ENCODE measurements around the gene MGRN1. TPM values are rescaled to one million over a fixed set of nuclear protein-coding genes. Genes with fewer than 3 reads are reported as not detected.

MGRN1 gene
- polyA plus RNA-seq, 3 donors: 3.7 to 48.2 (median 4.7) TPM

- peaks cover 0 to 1% (median 0%) of the 10 kb centered on the region in 3 donors for H3K27me3 Mint-ChIP-seq (ENCODE audit: low read depth in 3 of 3)
- H2AFZ ChIP-seq (ENCODE audit: insufficient read depth, low read depth, low read length, poor library complexity, severe bottlenecking): peak overlapping the region; percentile 88
- whole genome bisulfite sequencing (ENCODE audit: insufficient coverage): 9% methylated on average over 26 of the region's 31 CpGs
- no peaks in the 10 kb centered on the region for H3K9me3 ChIP-seq (replicated peaks in 1 of 2; ENCODE audit: control insufficient read depth in 1 of 2, insufficient read depth in 1 of 2, low read length in 2 of 2)
- H3K27me3 ChIP-seq (ENCODE audit: control insufficient read depth in 2 of 2, insufficient read depth in 2 of 2, low read length in 2 of 2): no peaks in the 10 kb centered on the region
- H3K4me3 Mint-ChIP-seq: peak overlapping the region; percentile 80 to 86
- H3K36me3 ChIP-seq (replicated peaks in 1 of 2; ENCODE audit: control insufficient read depth in 1 of 2, insufficient read depth in 2 of 2, low read length in 2 of 2): peaks cover 45 to 48% of the 10 kb centered on the region in 2 donors
- no peak for TF ChIP-seq CTCF (IDR thresholded peaks at IDR 0.05)
- peak overlapping the region; percentile 78 to 91 (median 88) for H3K27ac Mint-ChIP-seq
- peaks cover 35% of the 10 kb centered on the region for H3K79me2 ChIP-seq (ENCODE audit: insufficient read depth, low read length)
- peak overlapping the region; percentile 54 to 97 (median 65) for H3K4me3 ChIP-seq (replicated peaks in 1 of 3; ENCODE audit: low read depth in 2 of 3, low read length in 3 of 3)
- H3K36me3 Mint-ChIP-seq: peaks cover 22 to 50% of the 10 kb centered on the region in 2 donors
- no peaks in the 10 kb centered on the region for H3K9me3 Mint-ChIP-seq
- peaks cover 50 to 63% of the 10 kb centered on the region in 2 donors for H3K4me1 ChIP-seq (ENCODE audit: control insufficient read depth in 1 of 2, insufficient read depth in 2 of 2, low read length in 2 of 2)
- peak overlapping the region; percentile 97 for H3K4me2 ChIP-seq (replicated peaks; ENCODE audit: extremely low read depth, low read length, poor library complexity, severe bottlenecking)
- H3K27ac ChIP-seq (ENCODE audit: low read depth in 1 of 2, low read length in 2 of 2): peak overlapping the region; percentile 61 to 88
- H3K9ac ChIP-seq (ENCODE audit: insufficient read depth, low read length, poor library complexity, severe bottlenecking): peak overlapping the region; percentile 78
- H3K4me1 Mint-ChIP-seq: peaks cover 45% of the 10 kb centered on the region
- intact Hi-C loops (cut with micrococcal nuclease): loop anchor here (2.0 to 5.0 kb wide), 2 partner anchors 42 to 65 kb away; partner anchors contain the start of genes ANKS3 (in 1 of the 2) and DNAAF8 (in 1 of the 2)
- peak; percentile 45 to 77 (median 66) for DNase-seq
- H4K20me1 ChIP-seq (ENCODE audit: insufficient read depth, low read length): peaks cover 34% of the 10 kb centered on the region
These were observed 68.1 kb downstream of the MGRN1 start for GRCh38 chr16:4692460-4693295.

GRCh38 chr16:4693296-4693955 is 68.8 kb downstream of the MGRN1 start, which contains the start of gene NUDT16L1:
Gene NUDT16L1, plus strand, starts transcription at chr16:4693562. Its CDS starts 165 bp downstream, at chr16:4693727.
- H4K20me1 ChIP-seq (ENCODE audit: insufficient read depth, low read length): peaks cover 34% of the 10 kb centered on the region
- Mint-ChIP-seq H3K36me3 (peaks cover 19 to 50% of the 10 kb centered on the region in 2 donors), H3K9me3 (no peaks in the 10 kb centered on the region), H3K27ac (peak within 1 kb of the TSS; percentile 78 to 91 (median 88)), H3K4me1 (peaks cover 45% of the 10 kb centered on the region), H3K27me3 (ENCODE audit: low read depth in 3 of 3) (peaks cover 0 to 1% (median 0%) of the 10 kb centered on the region in 3 donors), H3K4me3 (peak within 1 kb of the TSS; percentile 80 to 86)
- H3K27ac ChIP-seq (ENCODE audit: low read depth in 1 of 2, low read length in 2 of 2): peak within 1 kb of the TSS; percentile 61 to 88
- peak; percentile 27 for TF ChIP-seq CTCF (IDR thresholded peaks at IDR 0.05)
- H3K4me3 ChIP-seq (replicated peaks in 1 of 3; ENCODE audit: low read depth in 2 of 3, low read length in 3 of 3): peak within 1 kb of the TSS; percentile 67 to 97 (median 83)
- H3K4me1 ChIP-seq (ENCODE audit: control insufficient read depth in 1 of 2, insufficient read depth in 2 of 2, low read length in 2 of 2): peaks cover 50 to 63% of the 10 kb centered on the region in 2 donors
- peak within 1 kb of the TSS; percentile 97 for H3K4me2 ChIP-seq (replicated peaks; ENCODE audit: extremely low read depth, low read length, poor library complexity, severe bottlenecking)
- DNase-seq: peak; percentile 92 to 94 (median 94)
- peaks cover 45 to 46% of the 10 kb centered on the region in 2 donors for H3K36me3 ChIP-seq (replicated peaks in 1 of 2; ENCODE audit: control insufficient read depth in 1 of 2, insufficient read depth in 2 of 2, low read length in 2 of 2)
- intact Hi-C loops (cut with micrococcal nuclease): loop anchor here (2.0 to 5.0 kb wide), 2 partner anchors 41 to 66 kb away; partner anchors contain the start of genes ANKS3 (in 1 of the 2) and DNAAF8 (in 1 of the 2)
- peak within 1 kb of the TSS; percentile 90 for H3K9ac ChIP-seq (ENCODE audit: insufficient read depth, low read length, poor library complexity, severe bottlenecking)
- H3K79me2 ChIP-seq (ENCODE audit: insufficient read depth, low read length): peaks cover 35% of the 10 kb centered on the region
- under 1% methylated on average over 91 of the region's 91 CpGs for WGBS (ENCODE audit: insufficient coverage)
- H3K27me3 ChIP-seq (ENCODE audit: control insufficient read depth in 2 of 2, insufficient read depth in 2 of 2, low read length in 2 of 2): no peaks in the 10 kb centered on the region
- H2AFZ ChIP-seq (ENCODE audit: insufficient read depth, low read depth, low read length, poor library complexity, severe bottlenecking): peak within 1 kb of the TSS; percentile 88
- no peaks in the 10 kb centered on the region for H3K9me3 ChIP-seq (replicated peaks in 1 of 2; ENCODE audit: control insufficient read depth in 1 of 2, insufficient read depth in 1 of 2, low read length in 2 of 2)

Measured in CD14-positive monocyte (primary cell).